Neural cell (in vitro differentiated cells): ENCODE data around the gene DSCAM. TPM values are rescaled to one million over a fixed set of nuclear protein-coding genes. Genes with fewer than 3 reads are reported as not detected.

Experiments
- H2AFZ ChIP-seq: fragments of 200-600, 300-800 bp; sonication (generic), shearing (Covaris generic); 2 replicates; pipeline ENCODE4 v1.6.0; 2014; ENCODE audit warnings: low read depth, mild to moderate bottlenecking, antibody characterized with exemption, low read length, moderate library complexity
- H3F3A ChIP-seq: fragments of 200-600 bp; shearing (Covaris generic); 2 replicates; pipeline ENCODE4 v1.6.1; 2016; ENCODE audit warnings: mild to moderate bottlenecking, moderate library complexity, mixed read lengths, antibody characterized with exemption, low read length; ENCODE audit not compliant: insufficient read depth, poor library complexity, severe bottlenecking
- H3K27ac ChIP-seq: fragments of 200-600, 300-800 bp; sonication (generic), shearing (Covaris generic); 2 replicates; pipeline ENCODE4 v1.5.1; 2014; ENCODE audit warnings: mild to moderate bottlenecking, low read length, moderate library complexity
- H3K27me3 ChIP-seq: fragments of 300-800, 200-600 bp; sonication (generic), shearing (Covaris generic); 2 replicates; pipeline ENCODE4 v1.6.0; 2014; ENCODE audit warnings: mild to moderate bottlenecking, low read depth, low read length, moderate library complexity; ENCODE audit not compliant: insufficient read depth
- H3K36me3 ChIP-seq: fragments of 300-800, 200-600 bp; sonication (generic), shearing (Covaris generic); 2 replicates; pipeline ENCODE4 v1.5.1; 2014; ENCODE audit warnings: mild to moderate bottlenecking, antibody characterized with exemption, low read length, moderate library complexity; ENCODE audit not compliant: insufficient read depth
- H3K4me2 ChIP-seq: fragments of 300-800, 200-600 bp; sonication (generic), shearing (Covaris generic); 2 replicates; pipeline ENCODE4 v1.6.0; 2014; ENCODE audit warnings: mild to moderate bottlenecking, low read length
- H3K4me3 ChIP-seq: fragments of 300-800, 200-600 bp; sonication (generic), shearing (Covaris generic); 2 replicates; pipeline ENCODE4 v1.5.1; 2014; ENCODE audit warnings: mild to moderate bottlenecking, low read length, moderate library complexity
- H3K79me2 ChIP-seq: fragments of 200-600 bp; shearing (Covaris generic); replicated peaks from 2 replicates; pipeline ENCODE4 v1.6.0; 2014; ENCODE audit warnings: mild to moderate bottlenecking, low read length, moderate library complexity; ENCODE audit not compliant: insufficient read depth
- H3K9ac ChIP-seq: fragments of 300-800, 200-600 bp; sonication (generic), shearing (Covaris generic); 2 replicates; pipeline ENCODE4 v1.6.1; 2016; ENCODE audit warnings: mild to moderate bottlenecking, low read length, mixed read lengths
- H3K9me2 ChIP-seq: fragments of 200-600 bp; shearing (Covaris generic); 2 replicates; pipeline ENCODE4 v1.6.1; 2016; ENCODE audit warnings: mild to moderate bottlenecking, low read length, mixed read lengths; ENCODE audit not compliant: insufficient read depth
- H3K9me3 ChIP-seq: fragments of 200-600, 300-800 bp; sonication (generic), shearing (Covaris generic); 2 replicates; pipeline ENCODE4 v1.6.1; 2016; ENCODE audit warnings: mild to moderate bottlenecking, mixed run types, low read length, moderate library complexity, mixed read lengths
- H4K20me1 ChIP-seq: fragments of 200-600 bp; shearing (Covaris generic); 2 replicates; pipeline ENCODE4 v1.6.1; 2016; ENCODE audit warnings: mild to moderate bottlenecking, mixed run types; ENCODE audit not compliant: insufficient read depth
- EP300 ChIP-seq: fragments of 450-650 bp; conservative IDR thresholded peaks from 2 replicates; pipeline ENCODE4 v1.6.1; 2014; ENCODE audit warnings: antibody characterized with exemption, mild to moderate bottlenecking, moderate library complexity; ENCODE audit not compliant: poor library complexity, severe bottlenecking
- EZH2 ChIP-seq: fragments of 200-600, 300-800 bp; shearing (Covaris generic), sonication (generic); IDR thresholded peaks from 2 replicates; pipeline ENCODE4 v1.6.1; 2014; ENCODE audit warnings: antibody characterized with exemption, low read length, borderline replicate concordance, mild to moderate bottlenecking; ENCODE audit not compliant: insufficient read depth, poor library complexity, severe bottlenecking
- MXI1 ChIP-seq: fragments of 450-650 bp; conservative IDR thresholded peaks from 2 replicates; pipeline ENCODE4 v1.6.1; 2014; ENCODE audit warnings: antibody characterized with exemption, mild to moderate bottlenecking; ENCODE audit not compliant: poor library complexity, severe bottlenecking
- POLR2AphosphoS5 ChIP-seq: IDR thresholded peaks from 2 replicates; pipeline ENCODE4 v1.6.1; 2012
- RAD21 ChIP-seq: fragments of 450-650 bp; conservative IDR thresholded peaks from 2 replicates; pipeline ENCODE4 v1.6.1; 2014; ENCODE audit warnings: antibody characterized with exemption, mild to moderate bottlenecking, moderate library complexity
- SMC3 ChIP-seq: fragments of 450-650 bp; conservative IDR thresholded peaks from 2 replicates; pipeline ENCODE4 v1.6.1; 2014; ENCODE audit warnings: antibody characterized with exemption, mild to moderate bottlenecking, moderate library complexity; ENCODE audit not compliant: poor library complexity
- TAF1 ChIP-seq: IDR thresholded peaks from 2 replicates; pipeline ENCODE4 v1.6.1; 2012; ENCODE audit warnings: low read depth
- polyA plus RNA-seq: library from polyadenylated mRNA; depleted of rRNA; stranded (reverse); fragments of >200 nt; gene quantifications from 2 replicates; pipeline ENCODE4 v1.2.3, GENCODE V29; 2014
- TF ChIP-seq, protein P1 (sequence below): fragments of 450-650 bp; IDR thresholded peaks from 2 replicates; pipeline ENCODE4 v1.5.1; 2014; ENCODE audit warnings: antibody characterized with exemption, mild to moderate bottlenecking, moderate library complexity; ENCODE audit not compliant: poor library complexity, severe bottlenecking
- TF ChIP-seq, protein P2 (sequence below): IDR thresholded peaks from 2 replicates; pipeline ENCODE4 v1.6.1; 2012; ENCODE audit warnings: borderline replicate concordance

The DSCAM gene
- polyA plus RNA-seq, 1 donor from 2014 or later: 5.3 TPM

DNA sequence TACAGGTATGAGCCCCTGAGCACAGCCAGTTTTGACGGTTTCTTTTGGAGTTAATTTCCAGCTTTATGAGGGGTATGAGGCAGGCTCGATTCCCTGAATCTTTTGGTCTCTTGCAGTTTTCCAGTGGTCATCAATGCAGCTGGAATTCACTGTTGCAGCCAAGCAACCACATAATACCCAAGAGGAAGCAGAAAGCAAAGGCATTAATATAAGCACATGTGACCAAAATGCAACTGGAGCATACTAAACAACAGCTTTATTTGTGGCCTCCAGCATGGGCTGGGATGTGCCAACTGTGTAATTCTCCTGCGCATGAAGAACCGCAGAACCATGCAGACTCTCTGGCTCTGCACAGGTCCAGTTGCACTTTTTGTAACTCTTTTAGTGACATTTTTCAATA lies 33.0 kb downstream of the DSCAM start:
- no peaks in the 10 kb centered on the region for H3K27me3 ChIP-seq
- no peaks in the 10 kb centered on the region for H4K20me1 ChIP-seq
- no peaks in the 10 kb centered on the region for H3K79me2 ChIP-seq
- H3K9me2 ChIP-seq: no peaks in the 10 kb centered on the region
- H3K4me3 ChIP-seq: no peak overlapping the region
- no peak overlapping the region for H3K27ac ChIP-seq
- H3K9me3 ChIP-seq: no peaks in the 10 kb centered on the region
- TF ChIP-seq MXI1: no peak
- TF ChIP-seq, protein P1, sequence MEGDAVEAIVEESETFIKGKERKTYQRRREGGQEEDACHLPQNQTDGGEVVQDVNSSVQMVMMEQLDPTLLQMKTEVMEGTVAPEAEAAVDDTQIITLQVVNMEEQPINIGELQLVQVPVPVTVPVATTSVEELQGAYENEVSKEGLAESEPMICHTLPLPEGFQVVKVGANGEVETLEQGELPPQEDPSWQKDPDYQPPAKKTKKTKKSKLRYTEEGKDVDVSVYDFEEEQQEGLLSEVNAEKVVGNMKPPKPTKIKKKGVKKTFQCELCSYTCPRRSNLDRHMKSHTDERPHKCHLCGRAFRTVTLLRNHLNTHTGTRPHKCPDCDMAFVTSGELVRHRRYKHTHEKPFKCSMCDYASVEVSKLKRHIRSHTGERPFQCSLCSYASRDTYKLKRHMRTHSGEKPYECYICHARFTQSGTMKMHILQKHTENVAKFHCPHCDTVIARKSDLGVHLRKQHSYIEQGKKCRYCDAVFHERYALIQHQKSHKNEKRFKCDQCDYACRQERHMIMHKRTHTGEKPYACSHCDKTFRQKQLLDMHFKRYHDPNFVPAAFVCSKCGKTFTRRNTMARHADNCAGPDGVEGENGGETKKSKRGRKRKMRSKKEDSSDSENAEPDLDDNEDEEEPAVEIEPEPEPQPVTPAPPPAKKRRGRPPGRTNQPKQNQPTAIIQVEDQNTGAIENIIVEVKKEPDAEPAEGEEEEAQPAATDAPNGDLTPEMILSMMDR: no peak
- no peaks in the 10 kb centered on the region for H3K36me3 ChIP-seq
- H2AFZ ChIP-seq: no peak overlapping the region
- no peak overlapping the region for H3K9ac ChIP-seq
- H3F3A ChIP-seq: no peaks in the 10 kb centered on the region
- no peak overlapping the region for H3K4me2 ChIP-seq

DNA sequence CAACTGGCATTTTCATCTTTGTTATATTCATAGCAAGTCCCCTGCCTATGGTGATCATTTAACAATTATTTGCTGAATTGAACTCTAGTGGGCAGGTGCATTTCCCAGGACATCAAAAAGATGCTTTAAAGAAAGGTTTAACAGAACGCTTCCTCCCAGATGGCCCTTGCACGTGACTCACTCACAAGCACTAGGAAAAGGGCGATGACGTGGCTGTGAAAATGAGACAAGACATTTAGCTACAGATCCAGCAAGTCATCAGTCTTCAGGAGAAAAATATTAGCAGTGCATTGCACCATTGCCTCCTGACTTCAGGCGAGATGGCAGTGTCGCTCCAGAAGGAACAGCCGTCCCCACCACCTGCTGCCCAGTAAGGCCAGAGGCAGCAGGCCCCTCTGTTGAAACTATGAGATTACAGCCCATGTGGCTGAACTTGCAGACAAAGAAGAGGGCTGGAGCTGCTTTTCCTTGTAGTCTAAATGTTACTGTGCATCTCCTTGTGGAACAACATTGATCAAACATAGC lies 37.2 kb downstream of the DSCAM start:
- H3K4me2 ChIP-seq: no peak overlapping the region
- TF ChIP-seq, protein P2, sequence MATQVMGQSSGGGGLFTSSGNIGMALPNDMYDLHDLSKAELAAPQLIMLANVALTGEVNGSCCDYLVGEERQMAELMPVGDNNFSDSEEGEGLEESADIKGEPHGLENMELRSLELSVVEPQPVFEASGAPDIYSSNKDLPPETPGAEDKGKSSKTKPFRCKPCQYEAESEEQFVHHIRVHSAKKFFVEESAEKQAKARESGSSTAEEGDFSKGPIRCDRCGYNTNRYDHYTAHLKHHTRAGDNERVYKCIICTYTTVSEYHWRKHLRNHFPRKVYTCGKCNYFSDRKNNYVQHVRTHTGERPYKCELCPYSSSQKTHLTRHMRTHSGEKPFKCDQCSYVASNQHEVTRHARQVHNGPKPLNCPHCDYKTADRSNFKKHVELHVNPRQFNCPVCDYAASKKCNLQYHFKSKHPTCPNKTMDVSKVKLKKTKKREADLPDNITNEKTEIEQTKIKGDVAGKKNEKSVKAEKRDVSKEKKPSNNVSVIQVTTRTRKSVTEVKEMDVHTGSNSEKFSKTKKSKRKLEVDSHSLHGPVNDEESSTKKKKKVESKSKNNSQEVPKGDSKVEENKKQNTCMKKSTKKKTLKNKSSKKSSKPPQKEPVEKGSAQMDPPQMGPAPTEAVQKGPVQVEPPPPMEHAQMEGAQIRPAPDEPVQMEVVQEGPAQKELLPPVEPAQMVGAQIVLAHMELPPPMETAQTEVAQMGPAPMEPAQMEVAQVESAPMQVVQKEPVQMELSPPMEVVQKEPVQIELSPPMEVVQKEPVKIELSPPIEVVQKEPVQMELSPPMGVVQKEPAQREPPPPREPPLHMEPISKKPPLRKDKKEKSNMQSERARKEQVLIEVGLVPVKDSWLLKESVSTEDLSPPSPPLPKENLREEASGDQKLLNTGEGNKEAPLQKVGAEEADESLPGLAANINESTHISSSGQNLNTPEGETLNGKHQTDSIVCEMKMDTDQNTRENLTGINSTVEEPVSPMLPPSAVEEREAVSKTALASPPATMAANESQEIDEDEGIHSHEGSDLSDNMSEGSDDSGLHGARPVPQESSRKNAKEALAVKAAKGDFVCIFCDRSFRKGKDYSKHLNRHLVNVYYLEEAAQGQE: no peak
- no peak for TF ChIP-seq SMC3
- no peak for TF ChIP-seq TAF1
- TF ChIP-seq EZH2: no peak
- no peak for TF ChIP-seq MXI1
- no peak for TF ChIP-seq EP300
- TF ChIP-seq, protein P1: no peak
- no peak for TF ChIP-seq RAD21
- TF ChIP-seq POLR2AphosphoS5: no peak

More for the DNA sequence above, 37.2 kb downstream of the DSCAM start:
- Histone ChIP-seq H3K4me3 (no peak overlapping the region), H4K20me1 (no peaks in the 10 kb centered on the region), H3K36me3 (no peaks in the 10 kb centered on the region), H3K9me2 (no peaks in the 10 kb centered on the region), H3F3A (no peaks in the 10 kb centered on the region), H2AFZ (no peak overlapping the region), H3K9ac (no peak overlapping the region), H3K27me3 (no peaks in the 10 kb centered on the region), H3K9me3 (no peaks in the 10 kb centered on the region), H3K79me2 (no peaks in the 10 kb centered on the region), H3K27ac (no peak overlapping the region)
